ENCODE measurements around the gene RASGRP1.
A peak's percentile ranks its signal among the peaks of the same experiment; 100 is the strongest.

RASGRP1 gene

DNA sequence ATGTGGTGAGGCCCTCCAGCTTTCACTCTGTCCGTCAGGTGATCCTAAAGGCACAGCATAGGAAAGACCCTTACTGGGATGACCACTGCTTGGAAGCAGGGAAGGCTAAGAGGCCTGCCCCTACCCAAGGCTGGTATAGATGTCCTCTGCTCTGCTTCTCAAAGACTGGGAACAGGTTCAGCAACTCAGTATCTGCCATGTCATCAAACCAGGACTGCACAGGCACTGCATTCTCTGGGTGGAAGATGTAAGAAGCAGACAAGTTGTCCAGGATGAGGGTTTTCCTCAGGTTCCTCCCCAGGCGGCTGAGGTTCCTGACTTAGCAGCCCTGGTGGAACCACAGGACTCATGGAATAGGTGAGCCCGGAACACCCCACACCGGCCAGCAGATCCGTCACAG is 106.0 kb downstream of the RASGRP1 start:
- DNase-seq (ENCODE audit: low spot score) = no peak

DNA sequence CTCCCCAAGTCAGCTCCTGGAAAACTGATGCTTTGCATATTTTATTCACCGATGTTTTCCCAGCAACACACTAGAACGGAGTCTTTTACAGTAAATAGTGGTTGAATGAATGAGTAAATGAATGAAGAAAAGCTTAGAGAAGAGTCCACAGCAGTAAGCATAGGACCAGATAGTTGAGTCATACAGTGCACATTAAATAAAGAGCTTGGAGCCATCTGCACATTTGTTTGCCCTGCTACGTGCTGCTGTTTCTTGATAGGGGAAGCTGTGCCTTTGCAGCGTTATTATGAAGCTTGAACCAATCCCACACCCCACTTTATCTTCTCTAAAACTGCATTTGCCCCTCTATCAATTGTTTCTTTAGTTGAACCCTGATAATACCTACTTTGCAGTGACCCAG is 109.5 kb downstream of the RASGRP1 start:
- DNase-seq (ENCODE audit: low spot score) = no peak

DNA sequence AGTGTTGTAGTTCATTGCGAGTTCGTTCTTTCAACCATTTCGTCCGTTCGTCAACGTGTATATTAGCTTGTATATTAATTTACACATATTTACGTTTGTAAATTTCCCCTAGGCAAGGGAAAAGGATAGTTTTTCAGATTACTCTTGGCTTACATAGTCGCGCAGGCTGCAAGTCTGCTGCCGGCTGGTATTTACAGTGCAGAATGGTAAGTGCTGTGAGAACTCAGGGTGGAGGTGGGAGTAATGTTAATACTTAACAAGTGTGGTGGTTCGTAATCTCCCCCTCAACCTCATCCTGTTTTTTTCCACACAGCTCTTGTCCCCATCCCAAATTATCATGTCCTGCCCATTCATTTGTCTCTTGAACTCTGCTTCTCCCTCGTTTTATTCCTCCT is 109.9 kb downstream of the RASGRP1 start:
- no peak for DNase-seq (ENCODE audit: low spot score)

DNA sequence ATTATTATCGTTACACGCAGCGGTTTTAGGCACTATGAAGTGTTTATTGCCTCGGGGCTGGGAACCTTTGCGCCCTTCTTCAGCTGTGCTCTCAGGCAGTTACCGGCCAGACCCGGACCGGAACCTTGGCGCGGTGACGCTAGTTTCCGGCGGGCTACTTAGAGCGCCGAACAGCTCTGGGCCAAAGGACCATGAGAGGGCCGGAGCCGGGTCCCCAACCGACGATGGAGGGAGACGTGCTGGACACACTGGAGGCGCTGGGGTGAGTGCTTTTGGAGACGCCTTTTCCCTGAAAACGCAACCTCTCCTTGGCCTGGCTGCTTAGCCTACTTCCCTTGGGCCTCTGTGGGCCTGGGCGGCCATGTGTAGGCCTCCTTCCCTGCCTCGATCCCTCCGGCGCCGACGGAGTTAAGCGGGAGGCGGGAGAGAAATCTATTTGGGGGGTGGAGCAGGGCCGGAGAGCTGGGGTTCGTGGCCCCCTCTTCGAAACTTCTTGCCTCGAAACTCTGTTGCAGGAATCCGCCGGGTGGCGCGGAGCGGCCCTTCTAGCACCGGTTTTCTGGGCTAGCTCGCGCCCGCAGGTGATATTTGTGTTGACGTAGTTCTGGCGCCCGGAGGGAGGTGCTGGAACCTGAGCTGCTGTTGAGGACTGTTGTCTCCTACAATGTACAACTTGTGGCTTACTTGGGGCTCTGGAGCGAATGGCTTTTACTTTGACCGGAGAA is 110.5 kb downstream of the RASGRP1 start, which contains the start of gene FAM98B:
Gene FAM98B, plus strand, starts transcription at position 157 of the 725 bp plus-strand sequence. Its CDS starts 35 bp downstream, at position 192.
- DNase-seq (ENCODE audit: low spot score) = peak; percentile 90

DNA sequence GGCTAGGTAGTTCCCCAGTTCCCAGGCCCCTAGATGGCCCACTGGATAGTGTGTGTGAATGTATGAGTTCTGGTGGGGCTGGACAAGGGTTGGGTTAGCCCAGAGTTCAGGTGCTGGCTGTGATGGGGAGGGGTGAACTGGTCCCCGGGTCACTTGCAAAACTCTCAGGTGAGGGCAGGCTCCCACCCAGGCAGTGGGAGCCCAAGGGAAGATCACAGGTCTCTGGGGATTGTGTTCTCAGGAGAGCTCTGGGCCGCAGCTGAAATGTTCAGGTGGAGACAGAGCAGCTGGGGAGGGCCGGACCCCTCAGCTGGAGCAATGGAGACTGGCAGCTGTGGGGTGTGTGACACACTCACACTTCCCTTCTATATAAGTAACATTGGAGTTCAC is 123.5 kb downstream of the RASGRP1 start:
- no peak for DNase-seq (ENCODE audit: low spot score)

DNA sequence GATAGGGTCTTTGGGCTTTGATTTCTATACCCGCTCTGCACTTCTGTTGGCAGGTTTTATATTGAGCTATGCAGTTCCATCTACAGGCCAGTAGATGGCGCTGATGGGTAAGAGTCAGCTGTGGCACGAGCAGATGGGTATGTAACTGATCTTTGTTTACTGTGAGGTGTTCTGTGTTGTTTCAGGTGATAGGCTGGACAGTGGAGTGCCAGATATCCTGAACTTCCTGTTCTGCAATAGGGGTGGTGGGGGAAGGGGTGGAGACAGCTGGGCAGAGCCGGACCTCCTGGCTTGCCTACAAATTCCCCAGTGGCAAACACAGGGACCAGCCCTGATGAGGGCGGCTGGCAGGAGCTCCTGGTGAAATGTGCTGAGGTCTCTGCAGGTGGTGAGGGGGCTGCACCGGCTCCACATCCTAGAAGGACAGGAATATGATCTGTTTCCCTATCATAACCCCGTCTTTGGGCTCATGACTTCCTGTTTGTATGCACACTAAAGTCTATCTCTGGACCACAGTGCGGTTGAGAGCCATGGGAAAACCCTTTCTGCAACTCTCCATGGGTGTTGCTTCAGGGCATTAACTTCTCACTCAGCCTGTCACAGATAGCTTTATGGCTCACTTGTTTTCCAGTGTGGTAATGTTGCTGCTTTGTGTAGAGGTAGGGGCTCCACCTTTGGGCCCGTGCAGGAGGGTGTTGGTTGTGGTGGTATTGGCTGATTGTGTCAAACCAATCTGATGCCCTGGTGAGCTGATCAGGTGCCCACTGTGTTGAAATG is 124.1 kb downstream of the RASGRP1 start:
- DNase-seq (ENCODE audit: low spot score) = peak; percentile 41

All from putamen (tissue), 1 donor.